ENCODE data around the gene ZC3H4. TPM values are rescaled to one million over a fixed set of nuclear protein-coding genes. Genes with fewer than 3 reads are reported as not detected.

ZC3H4 gene
- total and polyA plus RNA-seq, 9 of the 15 experiments (the other 6 are each of a cell fraction or from before 2014, with no cell fraction given), result 2.2 to 75.6 (median 18.3) TPM

GRCh38 chr19:47035127-47036096, 78.2 kb downstream of the ZC3H4 start (continued):
- peak; percentile 51; the same call in 1 of the 2 replicates for TF ChIP-seq REST (IDR thresholded peaks at IDR 0.05; ENCODE audit: borderline replicate concordance)
- TF ChIP-seq REST (CRISPR knock-in tag; IDR thresholded peaks at IDR 0.05; ENCODE audit: low read depth), result no peak
- no peak for TF ChIP-seq ZNF57 (CRISPR knock-in tag; IDR thresholded peaks at IDR 0.05)
- TF ChIP-seq KHSRP (IDR thresholded peaks at IDR 0.05), result no peak
- 0 out of 2 replicates have a peak, but pooled peaks have one; percentile 22 for TF ChIP-seq ZNF511 (CRISPR knock-in tag; IDR thresholded peaks at IDR 0.05)
- peak in 1 of 2 experiments; percentile 37; a peak in 1 of 3 replicates for TF ChIP-seq CBX3 (IDR thresholded peaks at IDR 0.05; ENCODE audit: borderline replicate concordance in 1 of 2, low read length in 2 of 2)
- TF ChIP-seq ZNF263 (CRISPR knock-in tag; IDR thresholded peaks at IDR 0.05; ENCODE audit: borderline replicate concordance), result 0 out of 2 replicates have a peak, but pooled peaks have one; percentile 8
- TF ChIP-seq CREM (IDR thresholded peaks at IDR 0.05; ENCODE audit: low read depth), result peak; percentile 79
- no peak for TF ChIP-seq NR1H2 (CRISPR knock-in tag; IDR thresholded peaks at IDR 0.05)
- TF ChIP-seq NRF1 (conservative IDR thresholded peaks at IDR 0.05 in 1 of 2, IDR thresholded peaks at IDR 0.05 in 1 of 2), result peak; percentile 88 to 90
- TF ChIP-seq CCNT2 (IDR thresholded peaks at IDR 0.05; ENCODE audit: borderline replicate concordance, extremely low read depth, insufficient read length, low read depth, low read length), result peak; percentile 38
- TF ChIP-seq MNT (conservative IDR thresholded peaks at IDR 0.05), result peak; percentile 4 to 46; a peak in 2 of 4 replicates
- no peak for TF ChIP-seq U2AF2 (optimal IDR thresholded peaks at IDR 0.05; ENCODE audit: low read depth, low read length)
- TF ChIP-seq HDAC2 (IDR thresholded peaks at IDR 0.05), result peak; percentile 53; the same call in 1 of the 2 replicates
- TF ChIP-seq EZH2 (IDR thresholded peaks at IDR 0.05; ENCODE audit: borderline replicate concordance, low read depth, low read length), result no peak
- TF ChIP-seq CC2D1A (IDR thresholded peaks at IDR 0.05), result peak; percentile 27
- TF ChIP-seq ELF4 (CRISPR knock-in tag; IDR thresholded peaks at IDR 0.05), result 0 out of 2 replicates have a peak, but pooled peaks have one; percentile 47
